ENCODE results near the gene KRTAP10-10.
"Not testable (repeated sequence)": the region's sequence is repeated elsewhere in the genome, so short reads cannot be mapped to it uniquely, and the experiment has no call there.

Gene KRTAP10-10

GRCh38 chr21:44603109-44603875, 33.9 kb upstream of the KRTAP10-10 start:
- DNase-seq, result no peak

DNA sequence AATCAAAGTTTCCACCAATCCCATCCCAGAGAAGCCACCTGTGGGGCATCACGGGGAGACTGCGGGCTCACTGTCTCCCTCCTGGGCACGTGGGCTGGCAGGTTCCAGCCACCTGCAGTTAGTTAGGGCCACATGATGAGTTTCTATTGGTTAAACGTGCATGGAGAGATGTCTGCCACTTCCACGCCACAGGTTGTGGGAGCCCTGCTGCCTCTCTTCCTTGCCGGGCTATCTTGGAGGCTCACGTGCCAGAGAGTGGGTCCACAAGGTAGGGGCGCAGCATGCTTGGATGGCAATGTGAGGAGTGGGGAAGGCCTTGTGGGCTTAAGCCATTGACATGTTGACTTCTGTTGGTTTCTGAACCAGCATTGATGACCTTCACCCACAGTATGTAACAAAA, 33.2 kb upstream of the KRTAP10-10 start:
- no peak for DNase-seq

DNA sequence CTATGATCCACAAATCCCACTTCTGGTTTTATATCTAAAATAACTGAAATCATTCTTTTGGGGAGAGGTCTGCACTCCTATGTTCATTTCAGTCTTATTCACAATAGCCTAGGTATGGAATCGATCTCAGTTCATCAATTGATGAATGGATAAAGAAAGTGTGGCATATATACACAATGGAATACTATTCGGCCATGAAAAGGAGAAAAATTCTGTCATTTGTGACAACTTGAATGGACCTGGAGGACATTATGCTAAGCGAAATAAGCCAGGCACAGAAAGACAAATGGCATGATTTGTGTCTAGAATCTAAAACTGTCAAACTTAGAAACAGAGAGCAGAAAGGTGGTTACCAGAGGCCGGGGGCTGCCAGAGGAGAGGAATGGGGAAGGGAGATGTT, 30.7 kb upstream of the KRTAP10-10 start:
- DNase-seq, result no peak

DNA sequence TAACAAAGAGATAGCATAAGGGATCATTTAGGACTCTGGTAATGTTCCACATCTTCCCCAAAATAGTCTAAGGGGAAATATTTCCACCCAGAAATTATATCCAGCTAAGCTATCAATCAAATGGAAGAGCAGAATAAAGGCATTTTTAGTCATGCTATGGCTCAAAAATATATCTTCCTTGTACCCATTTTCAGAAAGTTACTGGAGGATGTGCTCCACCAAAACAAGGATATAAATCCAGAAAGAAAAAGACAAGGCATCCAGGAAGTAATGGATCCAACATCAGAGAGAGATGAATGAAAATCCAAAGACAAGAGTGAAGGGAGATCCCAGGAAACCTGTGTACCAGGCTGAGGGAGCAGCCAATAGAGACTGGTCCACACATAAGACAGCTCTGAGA, 28.0 kb upstream of the KRTAP10-10 start:
- DNase-seq, result no peak

DNA sequence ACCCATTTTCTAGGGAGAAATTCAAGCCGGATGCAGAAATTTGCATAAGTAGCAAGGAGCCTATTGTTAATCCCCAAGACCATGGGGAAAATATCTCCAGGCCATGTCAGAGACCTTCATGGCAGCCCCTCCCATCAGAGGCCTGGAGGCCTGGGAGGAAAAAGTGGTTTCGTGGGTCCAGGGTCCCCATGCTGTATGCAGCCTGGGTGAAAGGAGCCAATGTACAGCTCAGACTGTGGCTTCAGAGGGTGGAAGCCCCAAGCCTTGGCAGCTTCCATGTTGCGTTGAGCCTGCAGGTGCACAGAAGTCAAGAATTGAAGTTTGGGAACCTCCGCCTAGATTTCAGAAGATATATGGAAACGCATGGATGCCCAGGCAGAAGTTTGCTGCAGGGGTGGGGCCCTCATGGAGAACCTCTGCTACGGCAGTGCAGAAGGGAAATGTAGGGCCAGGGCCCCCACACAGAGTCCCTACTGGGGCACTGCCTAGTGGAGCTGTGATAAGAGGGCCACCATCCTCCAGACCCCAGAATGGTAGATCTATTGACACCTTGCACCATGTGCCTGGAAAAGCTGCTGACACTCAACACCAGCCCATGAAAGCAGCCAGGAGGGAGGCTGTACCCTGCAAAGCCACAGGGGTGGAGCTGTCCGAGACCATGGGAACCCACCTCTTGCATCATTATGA, 26.9 kb upstream of the KRTAP10-10 start:
- not testable (repeated sequence) for DNase-seq

DNA sequence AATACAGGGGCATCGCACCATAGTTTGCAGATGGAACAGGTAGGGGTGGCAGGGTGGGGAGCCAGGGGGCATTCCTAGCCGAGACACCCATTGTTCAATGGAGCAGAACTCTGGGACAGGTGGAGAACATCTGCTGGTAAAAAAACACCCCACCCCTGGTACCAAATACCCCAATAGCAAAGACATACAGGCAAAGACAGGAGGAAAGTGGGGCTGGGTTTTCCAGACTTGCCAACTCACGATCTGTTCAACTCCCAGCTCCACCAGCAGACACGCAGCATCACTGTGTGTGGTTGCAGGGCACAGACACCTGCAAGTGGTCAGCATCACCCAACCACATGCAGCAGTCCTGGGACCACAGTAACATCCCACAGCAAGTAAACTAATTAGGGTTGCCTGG, 25.6 kb upstream of the KRTAP10-10 start:
- no peak for DNase-seq

GRCh38 chr21:44612029-44612486, 25.1 kb upstream of the KRTAP10-10 start, which contains the start of gene KRTAP10-8:
TSS of gene KRTAP10-8 (plus strand) at chr21:44612079. CDS start at chr21:44612101, 22 bp downstream.
- no peak for DNase-seq

DNA sequence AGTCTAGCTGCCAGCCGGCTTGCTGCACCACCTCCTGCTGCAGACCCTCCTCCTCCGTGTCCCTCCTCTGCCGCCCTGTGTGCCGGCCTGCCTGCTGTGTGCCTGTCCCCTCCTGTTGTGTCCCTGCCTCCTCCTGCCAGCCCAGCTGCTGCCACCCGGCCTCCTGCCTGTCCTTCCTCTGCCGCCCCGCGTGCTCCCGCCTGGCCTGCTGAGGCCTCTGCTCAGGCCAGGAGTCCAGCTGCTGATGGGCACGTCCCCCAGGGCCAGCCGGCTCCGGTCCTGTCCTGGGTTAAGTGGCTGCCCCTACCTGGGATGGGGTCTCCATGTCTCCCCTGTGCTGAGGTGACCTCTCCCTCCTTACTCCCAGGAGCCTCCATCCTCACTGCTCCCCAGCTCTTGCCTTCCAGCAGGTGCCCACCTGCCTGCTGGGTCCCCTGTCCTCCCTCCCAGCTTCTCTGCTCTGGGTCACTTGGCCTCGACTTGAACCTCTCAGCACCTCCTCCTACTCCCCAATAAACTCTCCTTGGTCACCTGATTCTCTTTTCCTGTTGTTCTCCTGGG, 24.4 kb upstream of the KRTAP10-10 start:
- DNase-seq, result no peak

DNA sequence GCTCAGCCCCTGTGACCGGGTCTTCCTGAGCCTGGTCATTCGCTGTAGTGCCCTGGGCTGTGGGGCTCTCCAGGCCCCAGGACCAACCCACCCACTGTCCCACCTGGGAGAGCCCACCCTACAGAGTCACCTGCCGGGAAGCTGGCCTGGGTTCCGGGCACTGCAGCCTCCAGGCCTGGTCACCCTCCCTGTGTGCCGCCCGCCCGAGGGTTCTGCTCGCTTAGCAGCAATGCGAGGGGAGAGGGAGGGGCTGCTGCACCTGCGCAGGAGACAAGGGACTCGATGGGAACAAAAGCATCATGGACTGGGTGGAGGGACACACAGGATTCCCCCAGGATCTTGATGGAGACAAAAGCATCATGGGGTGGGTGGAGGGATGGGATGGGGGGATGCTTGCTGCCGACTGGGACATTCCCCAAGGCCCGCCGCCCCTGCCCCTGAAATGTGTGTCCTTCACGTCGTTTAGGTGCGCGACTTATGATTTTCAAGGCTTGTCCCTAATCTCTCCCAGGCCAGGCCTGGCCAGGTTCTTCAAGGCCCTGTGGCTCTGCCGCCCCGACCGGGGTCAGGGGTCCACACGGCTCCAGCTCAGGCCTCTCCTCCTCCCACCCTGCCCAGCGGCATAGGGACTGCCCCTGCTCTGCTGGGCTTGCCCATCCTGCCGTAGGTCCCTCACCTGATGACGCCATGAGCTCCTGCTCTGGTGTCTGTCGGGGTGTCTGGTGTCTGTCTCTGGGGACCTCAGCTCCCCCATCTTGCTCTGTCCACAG, 23.6 kb upstream of the KRTAP10-10 start:
- DNase-seq, result no peak

DNA sequence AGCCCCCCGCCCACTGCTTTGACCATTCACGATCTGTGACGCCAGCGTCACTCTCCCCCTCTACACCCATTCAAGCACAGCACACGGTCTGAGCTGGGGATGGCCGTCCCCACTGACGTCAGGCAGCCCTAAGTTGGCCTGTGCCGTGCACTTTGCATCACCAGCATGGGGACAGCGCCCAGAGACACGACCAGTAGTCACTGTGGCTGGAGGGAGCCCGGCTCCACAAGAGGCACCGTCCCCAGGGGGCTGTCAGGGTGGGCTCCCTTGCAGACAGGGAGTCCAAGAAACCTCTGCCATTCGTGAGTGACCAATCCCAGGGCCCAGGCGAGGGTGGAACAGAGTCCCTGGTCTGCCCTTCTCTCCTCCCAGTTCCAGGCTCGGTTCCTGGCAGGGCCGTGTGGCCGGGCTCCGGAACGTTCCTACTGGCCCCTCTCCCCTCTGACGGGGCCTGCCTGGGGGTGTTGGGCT, 23.0 kb upstream of the KRTAP10-10 start:
- DNase-seq, result no peak

DNA sequence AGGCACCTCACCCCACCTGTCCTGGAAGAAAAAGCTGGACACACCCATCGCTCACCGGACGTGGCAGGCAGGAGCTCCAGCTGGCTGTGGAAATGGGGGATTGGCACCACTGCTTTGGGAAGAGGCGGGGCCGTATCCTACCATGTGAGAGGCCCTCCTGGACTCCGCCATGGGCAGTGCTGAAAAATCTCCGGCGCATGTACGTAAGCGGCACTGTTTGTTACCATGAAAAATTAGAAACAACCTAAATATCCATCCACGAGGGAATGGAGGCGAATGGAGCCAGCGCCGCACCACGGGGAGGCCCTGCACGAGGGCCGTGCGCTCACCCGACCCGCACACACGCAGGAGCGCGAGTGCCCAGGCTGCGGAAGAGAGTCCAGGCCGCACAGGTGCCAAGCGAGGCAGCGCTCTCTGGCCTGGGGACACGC, 22.2 kb upstream of the KRTAP10-10 start:
- DNase-seq, result no peak

DNA sequence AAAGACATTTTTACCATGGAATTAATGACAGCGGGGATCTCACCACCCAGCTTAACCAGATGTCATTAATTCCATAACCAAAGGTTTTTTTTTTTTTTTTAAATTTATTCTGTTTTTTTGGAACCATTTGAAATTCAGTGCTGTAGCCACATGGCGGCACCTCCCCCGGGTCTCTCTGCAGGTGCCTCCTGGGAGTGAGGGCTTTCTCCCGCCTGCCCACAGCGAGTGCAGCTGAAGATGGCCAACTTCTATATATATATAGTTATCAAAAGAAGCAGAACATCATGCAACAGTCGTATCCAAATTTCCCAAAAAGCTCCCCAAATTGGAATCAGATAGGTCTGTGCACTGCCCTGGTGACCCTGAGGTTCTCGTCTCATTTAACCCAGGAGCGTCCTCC, 21.7 kb upstream of the KRTAP10-10 start:
- no peak for DNase-seq

- no peak for DNase-seq
These were observed 21.1 kb upstream of the KRTAP10-10 start for GRCh38 chr21:44615911-44616590.

DNA sequence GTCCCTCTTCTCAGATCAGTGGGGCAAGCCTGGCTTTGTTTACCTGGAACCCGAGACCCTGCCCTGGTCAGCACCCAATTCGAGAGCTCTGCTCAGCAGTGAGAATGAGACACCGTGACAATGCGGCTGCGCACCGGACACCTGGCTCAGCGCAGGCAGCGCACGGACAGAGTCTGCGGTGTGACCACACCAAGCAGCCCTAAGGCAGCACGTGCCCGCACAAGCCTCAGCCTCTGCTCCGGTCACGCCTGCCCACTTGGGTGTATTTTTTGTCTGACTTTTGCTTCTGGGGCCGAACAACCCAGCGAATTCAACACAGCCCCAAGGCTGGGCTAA, 20.6 kb upstream of the KRTAP10-10 start:
- no peak for DNase-seq

DNA sequence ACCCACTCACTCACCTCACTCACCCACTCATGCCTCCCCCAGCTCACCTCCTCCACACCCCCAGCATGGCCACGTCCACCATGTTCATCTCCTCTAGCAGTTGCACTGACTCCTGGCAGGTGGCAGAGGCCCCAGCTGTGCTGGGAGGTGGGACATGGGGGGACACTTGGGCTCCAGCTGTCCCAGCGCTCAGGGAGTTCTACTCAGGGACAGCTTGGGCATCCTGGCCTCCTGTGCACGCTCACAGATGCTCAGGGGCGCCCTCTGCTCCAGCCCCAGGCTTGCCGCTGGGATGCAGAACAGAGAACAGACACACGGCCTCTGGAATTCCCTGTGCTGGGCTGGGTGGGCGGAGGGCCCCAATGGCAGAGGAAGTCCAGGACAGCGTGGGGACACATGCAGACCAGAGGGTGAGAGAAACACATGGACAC, 20.1 kb upstream of the KRTAP10-10 start:
- DNase-seq, result no peak

DNA sequence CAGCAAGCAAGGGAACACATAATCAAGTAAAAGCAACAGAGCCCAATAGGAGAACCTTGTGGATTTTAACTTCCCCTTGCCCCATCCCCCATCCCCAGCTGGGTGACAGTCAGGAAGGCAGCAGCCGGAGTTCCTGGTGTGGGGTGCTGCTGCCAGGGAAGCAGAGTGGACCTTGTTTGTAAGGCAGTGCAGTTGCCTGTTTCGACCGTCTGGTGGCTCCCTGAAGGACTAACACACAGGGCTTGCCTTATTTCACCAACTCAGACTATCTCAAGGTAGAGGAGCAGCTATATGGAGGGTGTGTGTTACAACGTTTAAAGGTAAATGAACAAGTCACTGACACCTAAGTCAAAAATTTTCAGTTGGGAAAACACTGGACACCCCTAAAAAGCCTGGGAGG, 18.7 kb upstream of the KRTAP10-10 start:
- DNase-seq, result no peak

- DNase-seq, result peak; percentile 48
These were observed 18.2 kb upstream of the KRTAP10-10 start for GRCh38 chr21:44618909-44619308.

- DNase-seq, result no peak
These were observed 17.3 kb upstream of the KRTAP10-10 start for GRCh38 chr21:44619886-44620285.

DNA sequence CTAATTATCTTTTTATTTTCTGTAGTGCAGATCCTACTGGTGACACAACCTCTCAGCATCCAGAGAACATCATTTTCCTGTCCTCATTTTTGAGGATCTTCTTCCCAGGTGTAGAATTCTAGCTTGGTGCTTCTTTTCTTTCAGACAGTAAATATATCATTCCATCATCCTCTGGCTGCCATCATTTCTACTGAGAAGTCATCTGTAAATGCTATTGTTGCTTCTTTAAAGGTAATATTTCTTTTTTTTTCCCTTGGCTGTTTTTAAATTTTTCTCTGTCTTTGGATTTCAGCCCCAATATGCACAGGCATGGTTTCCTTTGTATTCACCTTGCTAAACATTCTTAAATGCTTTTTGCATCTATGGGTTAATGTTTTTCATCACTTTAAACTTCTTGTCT, 13.6 kb upstream of the KRTAP10-10 start:
- DNase-seq, result no peak

DNA sequence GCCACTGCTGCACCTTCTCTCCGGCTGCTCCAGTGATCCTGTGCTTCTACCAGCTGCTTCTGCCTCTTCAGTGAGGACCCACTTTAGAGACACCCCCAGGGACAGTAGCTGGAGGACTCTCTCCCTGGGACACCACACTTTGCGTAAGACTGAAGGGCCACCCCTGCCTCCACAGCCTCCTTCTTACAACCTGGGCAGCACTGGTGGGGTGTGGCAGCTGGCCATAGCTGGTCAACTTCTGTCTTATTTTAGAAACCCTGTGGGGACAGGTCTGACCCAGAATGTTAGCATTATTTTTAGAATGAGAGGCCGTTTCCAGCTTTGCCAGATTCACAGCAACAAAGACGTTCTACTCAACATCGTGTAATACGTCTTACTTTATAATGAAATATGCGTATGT, 11.4 kb upstream of the KRTAP10-10 start:
- DNase-seq, result no peak

- no peak for DNase-seq
These were observed 10.9 kb upstream of the KRTAP10-10 start for GRCh38 chr21:44626262-44626661.

DNA sequence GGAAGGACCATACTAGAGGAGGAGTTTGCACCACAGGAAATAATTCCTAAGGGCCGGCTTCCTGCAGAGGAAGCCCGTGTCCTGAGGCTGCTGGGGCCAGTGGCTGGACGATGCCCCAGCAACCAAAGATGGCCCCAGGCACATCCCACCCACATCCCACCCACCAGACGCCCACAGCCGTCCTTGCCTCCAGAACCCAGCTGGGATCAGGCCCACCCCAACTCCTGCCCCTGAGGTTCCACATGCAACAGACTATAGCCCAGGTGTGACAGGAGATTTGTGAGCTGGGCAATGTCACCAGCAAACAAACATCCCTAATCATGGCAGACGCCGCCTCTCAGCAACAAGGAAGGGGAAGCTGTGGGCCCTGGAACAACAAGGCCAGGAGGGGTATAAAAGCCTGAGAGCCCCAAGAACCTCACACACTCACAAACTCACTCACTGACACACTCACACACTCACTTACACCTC, 10.4 kb upstream of the KRTAP10-10 start, which contains the start of gene KRTAP10-9:
KRTAP10-9 (plus strand) TSS at position 421 of the 471 bp plus-strand sequence. CDS start 79 bp downstream, outside the sequence.
- no peak for DNase-seq

Data from effector CD4-positive, alpha-beta T cell (primary cell).